Suppressor macrophage treated with lipopolysaccharide for 4 hours (primary cell): Measurements from ENCODE around the gene TM9SF3.
A peak's percentile ranks its signal among the peaks of the same experiment; 100 is the strongest.

Experiments used
- DNase-seq: peaks from one replicate; pipeline ENCODE4 v3.0.0-alpha.2; 2020

TM9SF3 gene

GRCh38 chr10:96586419-96587263 lies at the start of gene TM9SF3:
TSS of gene TM9SF3 (minus strand) at chr10:96587012. CDS start at chr10:96586835, 177 bp downstream.
- peak; percentile 95 for DNase-seq

DNA sequence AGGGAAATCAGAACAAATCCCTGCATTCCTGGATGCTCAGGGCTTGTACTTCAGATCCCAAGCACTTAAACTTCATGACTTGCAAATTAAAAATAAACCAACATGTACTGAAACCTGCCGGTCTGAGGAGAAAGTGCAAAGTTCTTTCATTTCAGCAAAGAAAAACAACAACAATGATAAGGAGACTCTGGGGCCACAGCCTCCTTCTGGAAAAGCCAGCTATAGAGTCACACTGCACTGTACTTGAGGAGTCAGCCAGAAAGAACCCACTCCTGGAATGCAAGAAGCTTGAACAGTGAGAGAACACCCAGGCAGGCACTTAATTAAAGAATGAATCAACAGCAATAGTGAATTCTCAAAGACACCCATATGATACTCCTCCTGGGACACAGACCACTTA lies 49.7 kb upstream of the TM9SF3 start:
- no peak for DNase-seq

GRCh38 chr10:96632974-96633710 lies 46.3 kb upstream of the TM9SF3 start:
- DNase-seq, result no peak

- DNase-seq, result no peak
These were observed 40.5 kb upstream of the TM9SF3 start for GRCh38 chr10:96627292-96627691.

DNA sequence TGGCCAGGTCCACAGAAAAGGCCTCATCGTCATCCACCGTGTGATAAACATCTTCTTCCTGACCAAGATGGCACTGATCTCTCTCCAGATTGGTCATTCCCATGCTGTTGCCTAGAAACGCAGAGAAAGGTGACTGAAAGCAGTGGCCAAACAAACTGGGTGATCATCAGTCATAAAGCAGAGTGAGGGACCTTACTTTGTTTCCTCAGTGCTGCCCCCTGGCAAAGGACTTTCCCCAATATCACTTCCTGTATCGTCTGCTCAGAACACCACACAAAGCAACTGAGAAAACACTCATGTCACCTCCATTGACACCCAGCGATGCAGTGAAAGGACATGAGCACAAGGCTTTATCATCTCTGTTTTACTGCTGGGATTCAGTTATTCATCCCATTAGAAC lies 40.0 kb upstream of the TM9SF3 start:
- peak; percentile 29 for DNase-seq

DNA sequence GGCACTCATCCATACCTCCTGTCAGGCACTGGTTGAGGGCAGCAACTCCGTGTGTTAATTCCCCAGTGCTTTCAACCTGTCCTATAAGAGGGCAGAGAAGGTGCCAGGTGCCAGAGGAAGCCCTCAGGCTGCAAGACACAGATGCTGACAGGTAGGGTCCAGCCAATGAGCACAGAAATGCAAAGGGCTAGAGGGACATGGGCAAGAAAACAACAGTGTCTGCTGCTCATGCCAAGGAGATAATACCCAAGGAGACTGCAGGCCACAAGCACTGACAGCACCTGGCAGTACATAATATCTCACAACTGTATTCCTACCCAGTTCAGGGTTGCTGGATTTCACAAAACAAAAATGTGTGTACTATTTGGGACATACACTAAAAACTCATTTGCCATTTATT lies 38.4 kb upstream of the TM9SF3 start:
- DNase-seq, result no peak

DNA sequence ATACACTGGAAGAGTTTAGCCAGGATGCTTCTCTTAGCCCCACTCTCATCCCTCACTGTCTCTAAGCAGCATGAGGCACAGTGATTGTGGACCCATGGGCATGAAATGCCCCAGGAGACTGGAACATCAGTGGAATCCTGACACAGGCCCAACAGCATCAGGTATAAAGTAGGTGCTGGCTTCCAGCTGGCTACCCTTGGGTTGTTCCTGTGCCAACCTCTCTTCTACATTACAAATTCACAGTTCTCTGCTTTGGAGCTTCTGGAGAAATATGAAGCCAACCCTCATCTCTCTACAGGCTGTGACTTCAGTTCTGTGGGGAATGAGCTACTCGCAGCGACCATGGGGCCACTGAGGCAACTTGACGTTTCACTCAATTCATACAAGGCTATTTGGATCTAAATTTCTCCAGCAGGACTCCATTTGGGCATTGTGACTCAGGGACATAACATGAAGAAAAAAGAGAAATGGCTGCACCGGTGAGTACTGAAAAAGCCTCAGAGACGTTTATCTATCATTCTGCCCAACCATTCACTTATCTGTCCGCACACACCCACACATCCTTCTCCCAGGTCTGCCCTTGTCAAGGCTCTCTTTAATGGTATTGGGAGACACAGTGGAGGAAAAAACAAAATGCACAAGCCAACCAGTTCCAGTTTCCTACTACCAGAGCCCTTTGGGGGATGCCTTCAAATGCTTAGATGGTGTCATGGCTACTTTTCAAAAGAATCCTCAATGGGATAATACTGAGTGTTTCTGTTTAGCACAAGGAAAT lies 35.4 kb upstream of the TM9SF3 start:
- DNase-seq, result no peak

DNA sequence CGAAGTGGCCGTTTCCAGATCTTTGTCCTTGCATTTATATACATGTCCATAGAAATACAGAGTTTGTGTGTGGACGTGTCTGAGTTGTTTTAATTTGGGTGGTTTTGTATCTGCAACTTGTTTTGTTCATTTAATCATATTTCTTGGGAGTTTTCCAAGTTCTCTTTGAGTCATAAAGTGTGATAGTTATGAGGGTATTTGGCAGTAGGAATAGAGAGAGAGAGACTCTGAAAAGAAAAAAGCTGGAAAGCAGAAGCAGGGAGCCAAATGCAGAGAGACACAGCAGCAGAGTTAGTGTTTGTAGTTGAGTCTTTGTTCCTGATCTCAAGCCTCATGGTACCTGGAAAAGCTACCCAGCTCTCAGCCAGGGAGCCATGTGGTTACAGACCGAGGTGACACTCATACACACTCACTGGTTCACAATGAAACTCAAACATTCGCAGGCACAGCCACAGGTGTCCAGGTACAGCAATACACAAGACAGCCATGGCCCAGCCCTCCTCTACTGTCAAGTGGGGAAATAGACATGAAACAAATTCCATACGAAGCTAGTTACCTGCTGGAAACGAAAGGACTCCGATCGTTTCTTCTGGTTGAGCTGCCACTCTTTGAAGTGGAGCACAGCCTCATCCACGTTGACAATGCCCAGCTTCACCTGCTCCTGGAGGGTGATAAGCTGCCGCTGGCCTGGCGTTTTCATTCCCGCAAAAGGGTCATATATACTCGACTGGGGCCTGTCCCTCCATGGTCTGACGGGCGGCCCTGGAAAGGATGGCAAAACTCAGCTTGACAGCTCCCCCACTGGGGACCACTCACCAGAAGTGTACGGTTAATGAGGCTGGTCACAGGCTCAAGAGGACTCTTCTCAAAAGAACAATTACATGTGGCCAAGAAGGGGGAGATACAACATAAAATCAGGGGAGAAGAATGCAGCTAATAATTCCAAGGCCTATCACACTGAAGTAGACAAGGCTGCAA lies 33.3 kb upstream of the TM9SF3 start:
- no peak for DNase-seq

GRCh38 chr10:96619120-96619519 lies 32.3 kb upstream of the TM9SF3 start:
- DNase-seq, result no peak

GRCh38 chr10:96618653-96619052 lies 31.8 kb upstream of the TM9SF3 start:
- no peak for DNase-seq

DNA sequence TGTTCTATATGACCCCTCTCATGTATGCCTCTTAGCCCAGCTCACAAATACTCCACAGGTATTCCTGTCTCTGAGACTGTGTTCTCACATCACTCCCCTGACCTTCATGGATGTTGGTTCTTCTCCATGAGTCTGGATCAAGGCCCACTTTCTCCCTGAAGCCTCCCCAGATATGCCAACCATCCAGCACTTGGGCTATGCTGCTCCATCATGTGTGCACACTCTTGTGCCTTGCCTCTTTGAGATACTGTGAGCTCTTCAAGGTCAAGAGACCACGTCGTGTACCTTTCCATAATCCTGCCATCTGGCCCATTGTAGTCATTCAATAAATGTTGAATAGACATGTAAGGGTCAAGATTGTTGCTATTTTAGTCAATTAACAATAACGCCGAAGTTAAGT lies 30.1 kb upstream of the TM9SF3 start:
- DNase-seq, result no peak

- DNase-seq, result peak; percentile 27
These were observed 27.7 kb upstream of the TM9SF3 start for GRCh38 chr10:96614515-96614914.

GRCh38 chr10:96613576-96613975 lies 26.8 kb upstream of the TM9SF3 start:
- peak; percentile 19 for DNase-seq

- no peak for DNase-seq
These were observed 25.4 kb upstream of the TM9SF3 start for GRCh38 chr10:96612055-96612830.

DNA sequence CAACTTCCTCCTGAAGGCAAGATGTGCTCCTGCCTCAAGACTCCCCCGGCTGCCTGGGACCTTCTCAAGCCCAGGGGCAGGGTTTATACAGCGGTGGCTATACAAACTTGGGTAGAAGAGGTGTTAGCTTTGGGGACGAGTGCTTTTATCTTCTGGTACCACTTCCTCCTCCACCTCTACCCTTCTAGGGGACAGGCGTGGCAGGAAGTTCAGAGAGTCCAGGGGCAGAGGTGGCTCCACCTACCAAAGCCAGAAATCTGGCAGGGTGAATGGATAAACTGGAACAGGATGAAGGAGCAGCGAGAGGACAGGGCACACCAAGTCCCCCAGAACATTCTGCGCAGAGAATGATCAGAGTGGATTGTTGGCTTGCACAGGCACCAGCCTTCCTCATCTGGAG lies 24.0 kb upstream of the TM9SF3 start:
- DNase-seq, result no peak

DNA sequence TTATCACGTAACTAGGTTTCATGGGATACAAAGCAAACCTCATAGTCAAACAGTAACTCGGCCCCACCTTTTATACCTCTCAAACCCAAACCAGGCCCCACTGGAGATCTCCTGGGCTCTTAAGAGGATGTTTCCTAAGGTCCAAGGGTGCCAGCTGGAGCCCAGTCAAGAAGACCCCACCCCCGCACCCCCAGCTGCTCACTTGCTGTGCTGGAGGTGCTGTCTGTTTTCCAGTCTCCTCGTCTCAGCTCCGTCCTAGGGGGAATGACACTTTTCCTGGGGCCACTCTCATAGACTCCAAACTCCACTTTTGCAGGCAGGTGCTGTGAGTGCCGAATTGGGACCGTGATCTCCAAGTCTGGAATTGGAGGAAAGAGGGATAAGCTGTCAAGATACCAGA lies 22.7 kb upstream of the TM9SF3 start:
- DNase-seq, result no peak

DNA sequence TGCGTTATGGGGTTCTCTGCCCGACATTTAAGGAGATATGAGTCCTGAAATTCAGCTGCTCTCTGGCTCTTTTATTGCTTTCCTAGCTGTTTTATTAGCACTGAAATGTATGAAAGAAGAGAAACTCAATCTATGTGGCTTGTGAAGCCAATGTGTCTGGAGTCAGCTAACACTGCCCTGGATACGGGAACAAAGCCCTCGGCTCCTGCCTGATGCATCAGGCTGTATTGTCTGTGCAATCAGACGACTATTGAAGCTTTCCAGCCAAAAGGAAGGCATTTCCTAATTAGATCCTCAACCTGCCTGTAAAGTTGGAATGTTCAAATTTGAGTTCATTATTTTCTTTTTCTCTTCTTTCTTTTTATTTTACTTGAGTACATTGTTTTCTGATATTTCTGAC lies 22.0 kb upstream of the TM9SF3 start:
- DNase-seq, result no peak

DNA sequence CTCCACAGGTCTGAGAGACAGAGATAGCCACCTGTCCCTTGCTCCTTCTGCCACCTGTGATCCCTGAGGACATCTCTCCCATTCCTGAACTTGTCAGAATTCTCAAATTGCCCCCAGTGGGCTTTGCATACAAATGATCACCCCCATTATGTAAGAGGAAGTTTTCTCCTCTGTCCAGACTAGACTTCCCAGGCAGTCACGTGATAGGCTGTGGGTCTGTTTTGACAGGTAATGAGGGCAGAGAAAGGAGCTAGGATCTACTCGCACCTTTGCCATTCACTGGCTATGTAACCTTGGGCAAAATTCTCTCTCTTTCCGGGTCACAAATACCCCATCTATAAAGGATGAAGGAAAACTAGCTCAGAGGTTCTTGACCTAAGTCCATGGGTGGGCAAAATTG lies 21.4 kb upstream of the TM9SF3 start:
- no peak for DNase-seq

GRCh38 chr10:96606946-96607345 lies 20.1 kb upstream of the TM9SF3 start:
- DNase-seq, result no peak

GRCh38 chr10:96606216-96606615 lies 19.4 kb upstream of the TM9SF3 start:
- DNase-seq, result no peak

- no peak for DNase-seq
These were observed 13.5 kb upstream of the TM9SF3 start for GRCh38 chr10:96600337-96600736.
